HG03045 (cell line): ENCODE data around the gene SMYD3.
"Not testable (repeated sequence)": the region's sequence is repeated elsewhere in the genome, so short reads cannot be mapped to it uniquely, and the experiment has no call there.

Source experiments
- ATAC-seq: cut with Tn5 transposase; IDR thresholded peaks from one replicate; pipeline ENCODE4 v1.9.1; 2021; ENCODE audit warnings: mild to moderate bottlenecking, moderate library complexity; ENCODE audit not compliant: unreplicated experiment

Gene SMYD3

GRCh38 chr1:245978915-245979314, 528.2 kb downstream of the SMYD3 start:
- ATAC-seq: no peak

DNA sequence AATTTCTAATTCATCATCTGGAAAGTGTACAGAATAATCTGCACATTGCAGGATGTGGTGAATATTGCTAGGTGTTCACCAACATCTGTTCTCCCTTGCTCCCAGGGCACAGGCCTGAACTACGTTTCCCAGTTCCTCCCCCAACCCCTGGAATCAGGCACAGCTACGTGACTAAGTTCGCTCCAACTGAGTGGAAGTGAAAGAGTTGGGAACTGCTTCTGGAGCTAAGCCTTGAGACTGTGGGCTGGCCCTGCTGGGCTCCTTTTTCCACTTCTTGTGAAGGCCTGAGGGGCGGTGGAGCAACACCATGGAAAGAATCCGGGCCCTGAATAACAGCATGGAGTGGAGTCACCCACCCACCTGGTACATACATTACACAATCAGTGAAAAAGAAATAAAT, 534.6 kb downstream of the SMYD3 start:
- ATAC-seq: no peak

- ATAC-seq: no peak
These were observed 535.4 kb downstream of the SMYD3 start for GRCh38 chr1:245971711-245972085.

DNA sequence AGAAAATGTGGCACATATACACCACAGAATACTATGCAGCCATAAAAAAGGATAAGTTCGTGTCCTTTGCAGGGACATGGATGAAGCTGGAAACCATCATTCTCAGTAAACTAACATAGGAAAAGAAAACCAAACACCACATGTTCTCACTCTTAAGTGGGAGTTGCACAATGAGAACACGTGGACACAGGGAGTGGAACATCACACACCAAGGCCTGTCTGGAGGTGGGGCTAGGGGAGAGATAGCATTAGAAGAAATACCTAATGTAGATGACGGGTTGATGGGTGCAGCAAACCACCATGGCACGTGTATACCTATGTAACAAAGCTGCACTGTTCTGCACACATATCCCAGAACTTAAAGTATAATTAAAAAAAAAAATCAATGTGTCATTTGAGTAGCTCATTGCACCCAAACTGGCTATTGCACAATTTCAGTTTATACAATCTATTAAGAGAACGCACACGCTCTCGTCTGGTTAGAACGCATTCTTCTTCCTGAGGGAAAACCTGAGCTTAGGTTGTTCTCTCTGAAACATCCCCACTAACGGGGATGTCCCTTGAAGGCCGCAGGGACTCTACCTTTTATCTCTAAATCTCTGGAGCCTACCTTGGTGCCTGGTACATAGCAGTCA, 535.9 kb downstream of the SMYD3 start:
- ATAC-seq: not testable (repeated sequence)

DNA sequence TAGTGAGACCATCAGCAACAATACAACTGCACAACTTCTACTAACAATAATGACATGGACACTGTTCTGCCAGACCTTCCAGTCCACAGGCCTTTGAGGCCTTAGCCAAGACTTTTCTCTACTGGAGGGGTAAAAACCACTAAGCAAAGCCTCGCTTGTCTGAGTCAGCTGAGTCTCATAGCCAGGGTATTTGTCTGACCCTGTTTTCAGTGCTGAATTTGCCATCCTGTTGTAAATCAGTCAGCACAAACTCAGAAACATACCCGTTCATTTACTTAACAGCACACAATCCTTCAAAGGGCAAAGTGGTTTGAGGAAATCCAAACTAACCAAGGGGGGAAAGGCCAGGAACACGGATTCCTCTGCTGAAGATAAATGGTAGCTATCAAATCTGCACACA, 537.8 kb downstream of the SMYD3 start:
- no peak for ATAC-seq

GRCh38 chr1:245968775-245969174, 538.3 kb downstream of the SMYD3 start:
- no peak for ATAC-seq

DNA sequence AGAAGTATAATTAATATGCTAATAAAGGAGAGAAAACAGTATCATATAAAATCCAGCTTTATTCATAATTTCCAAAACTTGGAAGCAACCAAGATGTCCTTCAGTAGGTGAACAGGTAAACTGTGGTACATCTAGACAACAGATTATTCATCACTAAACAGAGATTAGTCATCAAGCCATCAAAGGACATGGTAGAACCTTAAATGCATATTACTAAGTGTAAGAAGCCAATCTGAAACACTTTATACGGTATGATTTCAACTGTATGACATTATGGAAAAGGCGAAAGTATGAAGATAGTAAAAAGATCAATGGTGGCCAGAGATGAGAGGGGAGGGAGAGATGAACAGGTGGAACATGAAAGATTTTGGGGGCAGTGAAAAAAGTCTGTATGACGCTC, 541.7 kb downstream of the SMYD3 start:
- ATAC-seq: no peak

GRCh38 chr1:245963649-245964048, 543.4 kb downstream of the SMYD3 start:
- ATAC-seq: no peak

DNA sequence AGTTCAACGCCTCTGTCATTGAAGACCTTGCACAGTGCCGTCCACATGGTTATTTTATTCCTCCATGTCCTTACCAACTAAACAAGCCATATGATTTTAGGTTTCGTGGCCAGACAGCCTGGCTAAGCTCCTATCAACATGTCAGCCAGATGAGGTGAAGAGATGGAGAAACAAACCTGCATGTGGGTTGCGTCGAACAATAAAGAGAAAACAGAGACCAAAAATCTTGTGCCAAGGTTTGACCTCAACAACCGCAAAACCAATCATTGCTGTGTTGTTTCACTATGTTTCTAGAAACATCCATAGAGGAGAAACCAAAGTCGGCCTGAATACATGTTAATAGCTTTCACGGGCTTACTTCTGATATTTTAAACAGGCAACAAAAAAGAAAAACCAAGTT, 544.6 kb downstream of the SMYD3 start:
- ATAC-seq: no peak

GRCh38 chr1:245961137-245961540, 545.9 kb downstream of the SMYD3 start:
- ATAC-seq: no peak

DNA sequence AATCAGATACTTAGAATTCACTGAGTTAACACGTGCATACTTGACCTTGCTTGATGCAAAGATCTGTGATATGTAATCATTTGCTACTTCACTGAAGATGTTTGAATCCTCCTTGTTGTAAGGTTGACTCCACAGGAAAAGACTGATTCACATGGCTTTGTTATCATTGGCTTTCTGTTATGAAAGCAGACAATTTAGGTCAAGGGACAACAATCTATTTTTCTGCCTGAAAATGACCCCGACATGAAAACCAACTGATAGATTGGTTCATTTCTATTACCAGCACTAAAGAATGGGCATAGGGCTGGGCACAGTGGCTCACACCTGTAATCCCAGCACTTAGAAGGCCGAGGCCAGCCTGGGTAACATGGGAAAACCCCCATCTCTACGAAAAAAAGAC, 546.9 kb downstream of the SMYD3 start:
- no peak for ATAC-seq

GRCh38 chr1:245958016-245958415, 549.1 kb downstream of the SMYD3 start:
- ATAC-seq: no peak

- no peak for ATAC-seq
These were observed 549.7 kb downstream of the SMYD3 start for GRCh38 chr1:245957427-245957826.

- ATAC-seq: no peak
These were observed 550.9 kb downstream of the SMYD3 start for GRCh38 chr1:245956225-245956624.

- ATAC-seq: peak; percentile 43
These were observed 553.0 kb downstream of the SMYD3 start for GRCh38 chr1:245953876-245954660.

GRCh38 chr1:245952383-245953026, 554.6 kb downstream of the SMYD3 start:
- ATAC-seq: no peak

DNA sequence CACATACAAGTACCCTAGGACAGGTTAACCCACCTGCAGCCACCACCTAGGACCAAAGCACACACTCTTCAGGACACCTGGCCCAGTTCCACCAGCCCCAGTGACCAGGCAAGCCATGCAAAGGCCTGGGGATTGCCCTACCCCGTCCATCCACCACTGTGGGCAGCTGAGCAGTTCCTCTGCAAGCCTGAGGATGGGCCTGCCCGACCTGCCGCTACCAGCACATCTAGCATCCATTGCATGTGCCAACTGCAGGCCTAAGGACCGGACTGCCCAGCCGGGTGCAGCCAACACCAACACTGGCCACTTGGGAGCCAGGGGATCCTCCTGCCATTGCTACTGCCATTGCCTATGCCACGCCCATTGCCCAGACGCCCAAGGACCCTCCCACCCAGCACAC, 558.3 kb downstream of the SMYD3 start:
- ATAC-seq: no peak

GRCh38 chr1:245946905-245947304, 560.2 kb downstream of the SMYD3 start:
- ATAC-seq: no peak

DNA sequence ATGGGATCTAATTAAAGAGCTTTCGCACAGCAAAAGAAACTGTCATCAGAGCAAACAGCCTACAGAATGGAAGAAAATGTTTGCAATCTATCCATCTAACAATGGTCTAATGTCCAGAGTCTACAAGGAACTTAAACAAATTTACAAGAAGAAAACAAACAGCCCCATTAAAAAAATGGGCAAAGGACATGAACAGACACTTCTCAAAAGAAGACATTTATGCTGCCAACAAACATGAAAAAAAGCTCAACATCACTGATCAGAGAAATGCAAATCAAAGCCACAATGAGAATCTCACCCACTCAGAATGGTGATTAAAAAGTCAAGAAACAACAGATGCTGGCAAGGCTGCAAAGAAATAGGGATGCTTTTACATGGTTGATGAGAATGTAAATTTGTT, 561.9 kb downstream of the SMYD3 start:
- not testable (repeated sequence) for ATAC-seq

- ATAC-seq: no peak
These were observed 564.2 kb downstream of the SMYD3 start for GRCh38 chr1:245942856-245943255.

DNA sequence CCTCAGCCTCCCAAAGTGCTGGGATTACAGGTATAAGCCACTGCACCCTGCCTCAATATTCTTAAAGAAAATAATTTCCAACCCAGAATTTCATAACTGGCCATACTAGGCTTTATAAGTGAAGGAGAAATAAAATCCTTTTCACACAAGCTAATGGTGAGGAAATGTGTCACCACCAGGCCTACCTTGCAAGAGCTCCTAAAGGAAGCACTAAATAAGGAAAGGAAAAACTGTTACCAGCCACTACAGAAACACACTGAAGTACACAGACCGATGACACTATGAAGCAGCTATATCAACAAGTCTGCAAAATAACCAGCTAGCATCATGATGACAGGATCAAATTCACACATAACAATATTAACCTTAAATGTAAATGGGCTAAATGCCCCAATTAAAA, 565.3 kb downstream of the SMYD3 start:
- ATAC-seq: not testable (repeated sequence)

DNA sequence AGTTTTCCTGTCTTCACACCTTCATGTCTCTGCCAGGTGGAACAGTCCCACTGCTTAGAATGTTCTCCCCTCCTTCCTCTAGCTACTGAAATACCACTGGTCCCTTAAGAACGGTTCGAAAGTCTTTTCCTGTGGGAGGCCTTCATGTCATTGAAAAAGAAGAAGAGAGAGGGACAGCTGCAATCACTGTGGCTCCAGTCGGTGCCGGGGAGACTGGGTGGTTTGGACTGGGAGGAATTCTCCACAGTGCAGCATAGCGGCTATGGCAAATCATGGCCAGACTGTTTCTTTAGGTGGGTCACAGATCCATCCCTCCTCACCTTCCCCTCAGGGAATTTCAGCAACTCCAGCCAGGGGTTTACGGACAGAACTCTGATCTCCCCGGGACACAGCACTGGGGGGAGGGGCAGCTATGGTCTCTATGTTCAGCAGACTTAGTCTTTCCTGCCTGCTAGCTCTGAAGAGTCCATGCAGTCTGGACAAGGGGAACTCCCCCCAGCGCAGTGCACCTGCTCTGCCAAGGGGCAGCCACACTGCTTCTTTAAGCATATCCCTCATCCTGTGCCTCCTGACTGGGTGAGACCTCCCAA, 567.2 kb downstream of the SMYD3 start:
- ATAC-seq: no peak
